HG02981 (cell line): ENCODE measurements around the gene PLXNC1.

Experiments
- ATAC-seq: cut with Tn5 transposase; IDR thresholded peaks from one replicate; pipeline ENCODE4 v1.9.1; 2021; ENCODE audit warnings: mild to moderate bottlenecking, moderate library complexity; ENCODE audit not compliant: unreplicated experiment

The PLXNC1 gene

DNA sequence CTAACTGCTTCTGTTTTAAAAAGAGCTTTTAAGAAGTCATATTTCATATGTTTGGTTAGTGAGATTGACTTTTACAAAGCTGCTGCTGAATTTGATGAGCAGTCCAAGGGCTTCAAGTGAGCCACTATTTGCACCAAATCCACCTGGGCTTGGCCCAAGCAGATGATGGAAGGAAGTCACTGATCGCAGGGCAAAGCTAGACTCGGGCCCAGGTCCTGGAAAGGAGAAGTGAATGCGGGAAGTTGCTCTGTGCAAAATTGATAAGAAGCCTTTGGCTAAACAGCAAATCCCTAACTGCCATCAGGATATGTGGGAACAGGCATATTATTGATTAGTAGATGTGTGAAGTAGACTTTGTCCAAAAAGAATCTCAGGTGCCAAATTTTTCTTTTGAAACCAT is 30.5 kb downstream of the PLXNC1 start:
- ATAC-seq: no peak

DNA sequence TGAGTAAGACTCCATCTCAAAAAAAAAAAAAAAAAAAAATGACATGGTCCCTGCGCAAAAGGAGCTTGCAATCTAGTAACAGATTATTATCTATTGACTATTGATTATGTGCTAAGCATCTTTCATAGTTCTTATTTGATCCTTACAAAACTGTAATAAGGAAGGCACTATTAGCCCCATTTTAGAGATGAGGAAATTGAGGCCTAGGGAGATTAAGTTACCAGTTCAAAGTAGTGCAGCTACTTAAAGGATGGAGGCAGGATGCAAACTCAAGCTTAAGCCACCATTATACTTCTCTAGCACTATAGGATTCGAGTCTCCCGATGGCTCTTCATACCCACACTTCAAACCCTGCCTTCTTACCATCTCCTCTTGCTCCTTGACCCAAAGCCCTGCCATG is 31.3 kb downstream of the PLXNC1 start:
- ATAC-seq: no peak

- no peak for ATAC-seq
These were observed 32.4 kb downstream of the PLXNC1 start for GRCh38 chr12:94180558-94181296.

- ATAC-seq: no peak
These were observed 34.8 kb downstream of the PLXNC1 start for GRCh38 chr12:94182986-94183707.

DNA sequence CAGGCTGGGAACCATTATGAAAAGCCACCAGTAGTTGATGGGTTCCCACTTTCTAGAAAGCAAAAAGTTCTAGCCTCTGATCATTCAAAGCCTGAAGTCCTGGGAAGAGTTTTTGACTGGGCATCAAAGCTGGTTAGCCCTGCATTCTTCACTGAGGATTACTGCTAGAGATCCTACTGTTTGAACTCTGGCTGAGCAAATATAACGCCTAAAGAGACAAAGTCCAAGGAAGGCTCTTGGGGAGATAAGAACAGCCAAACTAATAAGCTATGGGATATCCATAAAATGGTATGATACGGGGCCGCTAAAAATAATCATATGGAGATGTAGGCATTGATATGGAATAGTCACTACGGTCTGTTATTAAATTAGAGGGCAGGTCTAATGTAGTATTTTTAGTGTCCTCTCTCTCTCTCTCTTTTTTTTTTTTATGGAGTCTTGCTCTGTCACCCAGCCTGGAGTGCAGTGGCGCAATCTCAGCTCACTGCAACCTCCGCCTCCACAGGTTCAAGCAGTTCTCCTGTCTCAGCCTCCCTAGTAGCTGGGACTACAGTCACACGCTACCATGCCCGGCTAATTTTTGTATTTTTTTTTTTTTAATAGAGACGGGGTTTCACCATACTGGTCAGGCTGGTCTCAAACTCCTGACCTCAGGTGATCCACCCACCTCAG is 35.5 kb downstream of the PLXNC1 start:
- ATAC-seq: no peak

DNA sequence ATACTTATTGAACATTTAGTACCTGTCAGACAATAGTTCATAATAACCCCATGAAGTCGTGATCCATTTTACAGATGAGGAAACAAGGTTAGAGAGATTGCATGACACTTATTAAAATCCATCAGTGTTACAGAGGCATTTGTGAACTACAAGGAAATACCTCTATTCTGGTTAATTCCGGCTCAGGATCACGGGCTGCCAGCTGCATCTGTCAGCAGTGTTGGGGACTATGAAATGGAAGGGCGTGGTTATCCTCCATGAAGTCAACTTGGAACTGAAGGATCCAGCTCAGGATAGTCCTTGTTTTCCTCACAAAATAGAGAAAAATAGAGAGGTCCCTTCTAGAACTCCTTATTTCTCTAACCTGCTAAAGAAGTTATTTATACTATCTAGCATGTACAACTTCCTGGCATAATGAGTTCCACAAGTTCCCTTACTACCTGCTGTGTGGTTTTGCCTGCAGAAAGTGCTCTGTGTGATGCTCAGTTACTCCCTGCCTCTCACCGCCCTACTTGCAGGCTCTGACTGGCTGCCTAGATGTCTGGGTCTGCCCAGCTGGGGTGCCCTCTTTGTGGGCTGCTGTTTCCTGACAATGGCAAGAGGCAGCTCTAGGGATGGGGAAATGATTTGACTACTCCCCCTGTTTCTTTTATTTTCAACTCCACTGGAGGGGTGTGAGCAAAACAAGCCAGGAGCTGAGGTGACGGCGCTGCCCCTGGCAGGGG is 36.8 kb downstream of the PLXNC1 start:
- no peak for ATAC-seq

DNA sequence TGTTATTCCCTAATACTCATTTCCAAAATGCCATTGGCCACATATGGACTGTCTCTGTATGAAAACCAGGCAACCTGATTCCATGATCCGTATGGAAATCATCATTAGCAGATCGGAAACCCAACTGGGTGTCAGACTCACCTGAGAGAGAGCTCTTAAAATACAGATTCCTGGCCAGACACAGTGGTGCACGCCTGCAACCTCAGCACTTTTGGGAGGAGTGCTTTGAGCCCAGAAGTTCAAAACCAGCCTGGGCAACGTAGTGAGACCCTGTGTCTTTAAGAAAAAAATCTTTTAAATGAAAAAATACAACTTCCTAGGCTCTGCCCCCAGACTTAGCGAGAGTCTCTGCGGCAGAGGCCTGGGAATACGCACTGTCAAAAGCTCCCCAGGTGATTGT is 37.4 kb downstream of the PLXNC1 start:
- no peak for ATAC-seq

DNA sequence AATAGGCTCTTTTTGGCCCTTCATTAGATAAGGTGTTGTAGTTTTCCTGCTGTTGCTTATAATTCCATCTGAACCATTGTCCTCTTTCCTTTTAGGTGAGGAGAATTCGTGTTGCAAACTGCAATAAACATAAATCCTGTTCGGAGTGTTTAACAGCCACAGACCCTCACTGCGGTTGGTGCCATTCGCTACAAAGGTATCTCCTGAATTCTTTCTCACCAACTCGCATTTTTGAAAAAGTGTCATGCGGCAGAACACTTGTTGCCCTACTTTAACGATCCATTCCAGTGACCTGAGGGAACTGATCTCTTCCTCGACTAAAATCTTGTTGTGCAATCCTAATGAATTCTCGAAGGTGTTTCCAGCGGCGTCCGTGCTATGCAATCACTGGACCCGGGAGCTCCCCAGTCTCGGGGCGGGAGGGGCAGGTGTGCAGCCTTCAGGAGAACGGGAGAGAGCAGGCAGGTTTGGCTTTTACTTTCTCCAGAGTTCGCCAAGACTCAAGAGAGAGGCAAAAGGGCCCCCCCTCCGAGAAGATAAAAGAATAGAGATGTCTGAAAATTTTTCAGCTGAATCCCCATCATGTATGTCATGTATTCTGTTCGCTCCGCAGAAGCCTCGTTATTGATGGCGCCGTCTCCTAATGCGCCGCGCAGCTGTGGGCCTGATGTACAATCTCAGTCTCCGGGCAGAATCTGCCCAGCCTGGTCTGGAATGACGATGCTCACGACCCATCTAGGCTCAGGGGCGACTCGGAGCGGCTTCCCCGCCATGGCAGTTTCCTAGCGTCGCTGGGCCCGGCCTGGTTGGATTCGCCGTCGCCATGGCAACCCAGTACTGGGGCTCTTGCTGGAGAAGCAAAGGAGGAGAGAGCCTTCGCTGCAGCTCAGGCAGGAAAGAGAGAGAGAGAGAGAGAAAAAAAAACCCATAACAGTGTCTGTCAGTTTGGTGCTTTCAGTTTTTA is 38.2 kb downstream of the PLXNC1 start:
- ATAC-seq: no peak

GRCh38 chr12:94187361-94187760 is 39.0 kb downstream of the PLXNC1 start:
- ATAC-seq: no peak

GRCh38 chr12:94190623-94191022 is 42.2 kb downstream of the PLXNC1 start:
- no peak for ATAC-seq

DNA sequence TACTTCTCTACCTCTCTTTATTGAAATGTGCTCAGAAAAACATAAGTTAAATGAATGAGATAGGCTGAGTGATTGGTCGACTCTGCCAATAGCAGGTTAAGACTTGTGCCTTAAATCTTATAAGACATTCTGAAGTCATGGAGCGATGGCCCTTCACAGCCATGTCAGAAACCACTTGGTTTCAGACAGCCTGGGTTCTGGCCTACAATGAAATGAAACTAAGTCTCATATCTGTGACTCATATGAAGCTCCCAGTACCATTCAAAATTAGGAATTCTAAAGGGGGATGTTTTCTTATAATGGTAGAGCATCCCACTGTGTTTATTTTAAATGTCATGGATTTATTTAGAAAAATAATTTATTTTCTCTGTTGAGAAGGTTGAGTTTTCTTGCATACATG is 42.6 kb downstream of the PLXNC1 start:
- ATAC-seq: no peak

- no peak for ATAC-seq
These were observed 43.4 kb downstream of the PLXNC1 start for GRCh38 chr12:94191811-94192210.

GRCh38 chr12:94192506-94192905 is 44.1 kb downstream of the PLXNC1 start:
- no peak for ATAC-seq

GRCh38 chr12:94193168-94193567 is 44.8 kb downstream of the PLXNC1 start:
- no peak for ATAC-seq

DNA sequence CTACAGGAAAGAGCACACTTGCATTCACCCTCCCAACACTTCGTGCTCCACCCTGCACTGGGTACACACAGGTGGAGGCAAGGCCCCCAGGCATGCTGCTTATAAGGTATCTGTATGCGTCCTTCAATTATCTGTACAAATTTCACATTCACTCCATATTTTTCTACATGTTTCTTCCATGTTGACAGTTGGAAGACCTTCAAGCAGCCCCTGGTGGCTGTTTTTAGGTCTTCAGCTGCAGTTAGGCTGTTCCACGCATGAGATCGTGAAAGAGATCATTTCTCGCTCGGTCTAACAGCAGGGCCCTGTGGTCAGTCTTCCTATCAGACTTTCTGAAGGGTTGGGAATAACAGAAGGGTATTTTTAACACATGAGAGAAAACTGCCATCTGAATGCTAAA is 47.1 kb downstream of the PLXNC1 start:
- ATAC-seq: no peak

DNA sequence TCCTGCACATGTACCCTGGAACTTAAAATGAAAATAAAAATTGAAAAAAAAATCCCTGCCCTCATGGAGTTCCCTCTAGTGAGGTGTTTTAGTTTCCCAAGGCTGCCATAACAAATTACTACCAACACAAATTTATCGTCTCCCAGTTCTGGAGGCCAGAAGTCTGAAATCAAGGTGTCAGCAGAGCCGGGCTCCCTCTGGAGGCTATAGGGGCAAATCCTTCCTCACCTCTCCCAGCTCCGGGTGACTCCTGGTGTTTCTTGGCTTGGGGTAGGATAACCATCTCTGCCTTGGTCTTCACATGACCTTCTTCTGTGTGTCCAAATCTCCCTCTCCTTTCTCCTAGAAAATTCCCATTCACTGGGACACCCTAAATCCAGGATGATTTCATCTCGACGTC is 50.1 kb downstream of the PLXNC1 start:
- no peak for ATAC-seq

DNA sequence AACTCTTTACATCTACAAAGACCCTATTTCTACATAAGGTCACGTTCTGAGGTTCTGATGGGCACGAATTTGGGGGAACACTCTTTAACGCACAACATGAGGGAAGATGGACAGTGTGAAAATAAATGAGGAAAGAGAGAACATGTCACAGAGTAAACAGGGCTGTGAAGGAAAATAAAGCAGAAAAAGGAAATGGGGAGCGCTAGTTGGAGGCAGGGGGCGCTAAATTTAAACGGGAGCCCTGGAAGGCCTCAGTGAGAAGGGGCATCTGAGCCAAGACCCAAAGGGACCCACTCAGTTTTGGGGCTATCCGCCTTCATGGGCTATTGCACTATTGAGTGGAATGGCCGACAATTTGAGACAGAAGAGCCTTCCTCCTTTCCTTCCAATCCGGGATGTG is 50.5 kb downstream of the PLXNC1 start:
- ATAC-seq: no peak

- ATAC-seq: no peak
These were observed 51.7 kb downstream of the PLXNC1 start for GRCh38 chr12:94200069-94200468.

GRCh38 chr12:94200695-94201094 is 52.3 kb downstream of the PLXNC1 start:
- ATAC-seq: no peak
